Smooth muscle cell (in vitro differentiated cells): Measurements from ENCODE around the gene TNRC6C. TPM values are rescaled to one million over a fixed set of nuclear protein-coding genes. Genes with fewer than 3 reads are reported as not detected.
A peak's percentile ranks its signal among the peaks of the same experiment; 100 is the strongest.

Experiments
- DNase-seq: peaks from one replicate; lab custom pipeline; 2025; ENCODE audit not compliant: unreplicated experiment; lab: John Stamatoyannopoulos, UW
- H2AFZ ChIP-seq: fragments of 200-600 bp; sonication (generic); 2 replicates; pipeline ENCODE4 v1.6.0; 2016; ENCODE audit warnings: antibody characterized with exemption, low read depth, mild to moderate bottlenecking
- H3F3A ChIP-seq: fragments of 200-600 bp; sonication (generic); 2 replicates; pipeline ENCODE4 v1.6.0; 2017; ENCODE audit warnings: antibody characterized with exemption, low read depth
- H3K27ac ChIP-seq: fragments of 200-600 bp; sonication (generic); 2 replicates; pipeline ENCODE4 v1.5.1; 2016; ENCODE audit warnings: low read depth, mild to moderate bottlenecking
- H3K27me3 ChIP-seq: fragments of 200-600 bp; sonication (generic); 2 replicates; pipeline ENCODE4 v1.6.1; 2016; ENCODE audit warnings: low read depth, mild to moderate bottlenecking
- H3K36me3 ChIP-seq: fragments of 200-600 bp; sonication (generic); 2 replicates; pipeline ENCODE4 v1.5.1; 2016; ENCODE audit warnings: low read depth
- H3K4me1 ChIP-seq: fragments of 200-600 bp; sonication (generic); 2 replicates; pipeline ENCODE4 v1.5.1; 2016; ENCODE audit warnings: low read depth
- H3K4me2 ChIP-seq: fragments of 200-600 bp; sonication (generic); 2 replicates; pipeline ENCODE4 v1.6.0; 2016; ENCODE audit warnings: mild to moderate bottlenecking
- H3K4me3 ChIP-seq: fragments of 200-600 bp; sonication (generic); 2 replicates; pipeline ENCODE4 v1.5.1; 2016; ENCODE audit warnings: mild to moderate bottlenecking
- H3K79me2 ChIP-seq: fragments of 200-600 bp; sonication (generic); 2 replicates; pipeline ENCODE4 v1.6.0; 2016; ENCODE audit warnings: low read depth, mild to moderate bottlenecking
- H3K9ac ChIP-seq: fragments of 200-600 bp; sonication (generic); 2 replicates; pipeline ENCODE4 v1.6.0; 2016; ENCODE audit warnings: low read depth
- H3K9me3 ChIP-seq: fragments of 200-600 bp; sonication (generic); replicated peaks from 2 replicates; pipeline ENCODE4 v1.5.1; 2016; ENCODE audit warnings: low read depth
- H4K20me1 ChIP-seq: fragments of 200-600 bp; sonication (generic); 2 replicates; pipeline ENCODE4 v1.6.0; 2016; ENCODE audit warnings: low read depth
- CTCF ChIP-seq: fragments of 200-600 bp; sonication (generic); IDR thresholded peaks from 2 replicates; pipeline ENCODE4 v1.5.1; 2017; ENCODE audit warnings: borderline replicate concordance, mild to moderate bottlenecking, antibody characterized with exemption; ENCODE audit not compliant: insufficient read depth, poor library complexity, severe bottlenecking
- WGBS: methylation state at CpG from one replicate; pipeline ENCODE4 v1.1.7; 2016; ENCODE audit warnings: low lambda C conversion rate; 5-methylcytosine and 5-hydroxymethylcytosine counted together
- polyA plus RNA-seq: library from polyadenylated mRNA; unstranded; fragments of >200 nt; fragmentation: Nextera tagmentation; extraction: Ambion mirVana; gene quantifications from 2 replicates; pipeline ENCODE4 v1.2.1, GENCODE V29; 2016
- total RNA-seq: library from RNA; depleted of rRNA; stranded (reverse); fragments of >200 nt; gene quantifications from 2 replicates; pipeline ENCODE4 v1.2.3, GENCODE V29; 2014

The TNRC6C gene
- total and polyA plus RNA-seq, 2 experiments from 2014 or later = 2.4 to 3.9 TPM

- Histone ChIP-seq H3K4me1 (no peaks in the 10 kb centered on the region), H3K27me3 (no peaks in the 10 kb centered on the region), H3K79me2 (no peaks in the 10 kb centered on the region), H3K4me2 (no peak overlapping the region), H3K27ac (peak overlapping the region; percentile 21), H4K20me1 (no peaks in the 10 kb centered on the region), H2AFZ (no peak overlapping the region), H3K36me3 (no peaks in the 10 kb centered on the region), H3K9ac (no peak overlapping the region), H3F3A (no peaks in the 10 kb centered on the region), H3K9me3 (no peaks in the 10 kb centered on the region), H3K4me3 (no peak overlapping the region)
- no peak for DNase-seq
- TF ChIP-seq CTCF = no peak
- WGBS = 73% methylated on average over 9 of the region's 9 CpGs
Observed at GRCh38 chr17:78034429-78035091, 76.1 kb downstream of the TNRC6C start.

GRCh38 chr17:78037280-78037679 is 78.8 kb downstream of the TNRC6C start:
- Histone ChIP-seq H3K27ac (no peak overlapping the region), H3K4me1 (no peaks in the 10 kb centered on the region), H4K20me1 (no peaks in the 10 kb centered on the region), H3K9ac (no peak overlapping the region), H3K4me2 (no peak overlapping the region), H3K9me3 (no peaks in the 10 kb centered on the region), H3K27me3 (no peaks in the 10 kb centered on the region), H3K4me3 (no peak overlapping the region), H3F3A (no peaks in the 10 kb centered on the region), H3K36me3 (no peaks in the 10 kb centered on the region), H3K79me2 (no peaks in the 10 kb centered on the region), H2AFZ (no peak overlapping the region)
- no peak for TF ChIP-seq CTCF
- 89% methylated on average over 7 of the region's 7 CpGs for WGBS
- no peak for DNase-seq

- no peaks in the 10 kb centered on the region for H3F3A ChIP-seq
- H3K4me1 ChIP-seq = no peaks in the 10 kb centered on the region
- no peak overlapping the region for H3K9ac ChIP-seq
- H2AFZ ChIP-seq = no peak overlapping the region
- no peak overlapping the region for H3K27ac ChIP-seq
- H3K36me3 ChIP-seq = no peaks in the 10 kb centered on the region
- H3K4me3 ChIP-seq = no peak overlapping the region
- H3K4me2 ChIP-seq = no peak overlapping the region
- H4K20me1 ChIP-seq = no peaks in the 10 kb centered on the region
- DNase-seq = no peak
- no peak for TF ChIP-seq CTCF
- H3K79me2 ChIP-seq = no peaks in the 10 kb centered on the region
- no peaks in the 10 kb centered on the region for H3K9me3 ChIP-seq
- 95% methylated on average over 11 of the region's 11 CpGs for WGBS
- H3K27me3 ChIP-seq = no peaks in the 10 kb centered on the region
Observed at GRCh38 chr17:78038748-78039288, 80.3 kb downstream of the TNRC6C start.

- H3K27me3 ChIP-seq = no peaks in the 10 kb centered on the region
- no peaks in the 10 kb centered on the region for H4K20me1 ChIP-seq
- H3K27ac ChIP-seq = no peak overlapping the region
- no peaks in the 10 kb centered on the region for H3F3A ChIP-seq
- no peak overlapping the region for H3K4me2 ChIP-seq
- no peak for DNase-seq
- H3K4me1 ChIP-seq = no peaks in the 10 kb centered on the region
- TF ChIP-seq CTCF = no peak
- H3K4me3 ChIP-seq = no peak overlapping the region
- no peaks in the 10 kb centered on the region for H3K79me2 ChIP-seq
- H2AFZ ChIP-seq = no peak overlapping the region
- WGBS = 89% methylated on average over 5 of the region's 5 CpGs
- H3K36me3 ChIP-seq = no peaks in the 10 kb centered on the region
- H3K9me3 ChIP-seq = no peaks in the 10 kb centered on the region
- H3K9ac ChIP-seq = no peak overlapping the region
Observed at GRCh38 chr17:78039581-78039980, 81.1 kb downstream of the TNRC6C start.
